ENCODE results near the gene C1QB. TPM values are rescaled to one million over a fixed set of nuclear protein-coding genes. Genes with fewer than 3 reads are reported as not detected.

C1QB gene
- total and polyA plus RNA-seq, 9 of the 15 experiments (the other 6 are each of a cell fraction or from before 2014, with no cell fraction given) = 0.55 TPM; not detected in 8

DNA sequence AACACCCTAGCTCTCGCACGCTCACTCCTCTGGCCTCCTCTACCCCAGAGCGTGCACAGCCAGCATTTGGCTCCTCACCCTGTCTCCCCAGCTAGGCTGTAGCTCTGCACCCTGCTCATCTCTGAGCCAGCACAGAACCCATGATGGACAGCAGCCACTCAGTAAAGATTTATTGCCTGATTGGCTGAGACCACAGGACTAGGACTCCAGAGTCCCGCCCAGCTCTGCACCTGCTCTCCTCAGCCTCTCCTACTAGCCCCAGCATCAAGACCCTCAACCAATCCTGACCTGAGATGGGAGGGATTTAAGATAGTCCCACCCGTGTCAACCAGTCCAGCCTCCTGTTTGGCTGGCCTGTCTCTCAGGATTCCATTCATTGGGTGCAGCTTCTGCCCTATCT, 9.3 kb downstream of the C1QB start (continued):
- no peak for TF ChIP-seq REST (IDR thresholded peaks at IDR 0.05; ENCODE audit: borderline replicate concordance)
- TF ChIP-seq REST (CRISPR knock-in tag; IDR thresholded peaks at IDR 0.05; ENCODE audit: low read depth) = no peak
- no peak for TF ChIP-seq ETS2 (tag; IDR thresholded peaks at IDR 0.05; ENCODE audit: borderline replicate concordance, poor library complexity, severe bottlenecking)
- TF ChIP-seq CCAR2 (IDR thresholded peaks at IDR 0.05; ENCODE audit: low read depth, low read length) = no peak
- TF ChIP-seq ZFP1 (CRISPR knock-in tag; IDR thresholded peaks at IDR 0.05) = no peak
- no peak for TF ChIP-seq SRF (CRISPR knock-in tag; IDR thresholded peaks at IDR 0.05)
- no peak for TF ChIP-seq THAP7 (CRISPR knock-in tag; IDR thresholded peaks at IDR 0.05)
- TF ChIP-seq ETV1 (tag; conservative IDR thresholded peaks at IDR 0.05; ENCODE audit: low read depth) = no peak
- no peak for TF ChIP-seq NEUROD1 (IDR thresholded peaks at IDR 0.05; ENCODE audit: borderline replicate concordance, low read depth, low read length, partially characterized antibody)
- TF ChIP-seq, protein P1, sequence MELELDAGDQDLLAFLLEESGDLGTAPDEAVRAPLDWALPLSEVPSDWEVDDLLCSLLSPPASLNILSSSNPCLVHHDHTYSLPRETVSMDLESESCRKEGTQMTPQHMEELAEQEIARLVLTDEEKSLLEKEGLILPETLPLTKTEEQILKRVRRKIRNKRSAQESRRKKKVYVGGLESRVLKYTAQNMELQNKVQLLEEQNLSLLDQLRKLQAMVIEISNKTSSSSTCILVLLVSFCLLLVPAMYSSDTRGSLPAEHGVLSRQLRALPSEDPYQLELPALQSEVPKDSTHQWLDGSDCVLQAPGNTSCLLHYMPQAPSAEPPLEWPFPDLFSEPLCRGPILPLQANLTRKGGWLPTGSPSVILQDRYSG (tag; conservative IDR thresholded peaks at IDR 0.05; ENCODE audit: low read depth) = no peak
- TF ChIP-seq SP2 (IDR thresholded peaks at IDR 0.05; ENCODE audit: extremely low read depth, low read depth, low read length, poor library complexity, severe bottlenecking) = peak; percentile 42
- TF ChIP-seq SREBF1 (IDR thresholded peaks at IDR 0.05; ENCODE audit: borderline replicate concordance, low read depth, low read length) = no peak
- no peak for TF ChIP-seq RFX1 (IDR thresholded peaks at IDR 0.05)
- no peak for TF ChIP-seq FOXA3 (CRISPR knock-in tag; conservative IDR thresholded peaks at IDR 0.05 in 1 of 2, IDR thresholded peaks at IDR 0.05 in 1 of 2)
- TF ChIP-seq, protein P2, sequence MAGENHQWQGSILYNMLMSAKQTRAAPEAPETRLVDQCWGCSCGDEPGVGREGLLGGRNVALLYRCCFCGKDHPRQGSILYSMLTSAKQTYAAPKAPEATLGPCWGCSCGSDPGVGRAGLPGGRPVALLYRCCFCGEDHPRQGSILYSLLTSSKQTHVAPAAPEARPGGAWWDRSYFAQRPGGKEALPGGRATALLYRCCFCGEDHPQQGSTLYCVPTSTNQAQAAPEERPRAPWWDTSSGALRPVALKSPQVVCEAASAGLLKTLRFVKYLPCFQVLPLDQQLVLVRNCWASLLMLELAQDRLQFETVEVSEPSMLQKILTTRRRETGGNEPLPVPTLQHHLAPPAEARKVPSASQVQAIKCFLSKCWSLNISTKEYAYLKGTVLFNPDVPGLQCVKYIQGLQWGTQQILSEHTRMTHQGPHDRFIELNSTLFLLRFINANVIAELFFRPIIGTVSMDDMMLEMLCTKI (IDR thresholded peaks at IDR 0.05; ENCODE audit: partially characterized antibody) = no peak

Measured in K562 (cell line).